Duodenal mucosa (tissue), 2 donors: Measurements from ENCODE around the gene PARP1.

Source experiments
- H3K27ac ChIP-seq: one replicate; pipeline ENCODE4 v1.7.0; 2013; ENCODE audit warnings: low read depth, low read length
- H3K27me3 ChIP-seq, 2 donors: one replicate each; pipeline ENCODE4 v1.7.0; 2013; ENCODE audit warnings: low read length in 2 of 2, control low read depth in 1 of 2; ENCODE audit not compliant: insufficient read depth in 2 of 2, control insufficient read depth in 1 of 2
- H3K36me3 ChIP-seq, 2 donors: one replicate each; pipeline ENCODE4 v1.7.0; 2013; ENCODE audit warnings: low read length in 2 of 2, control low read depth in 1 of 2; ENCODE audit not compliant: insufficient read depth in 2 of 2, control insufficient read depth in 1 of 2
- H3K4me1 ChIP-seq, 2 donors: one replicate each; pipeline ENCODE4 v1.7.0; 2013; ENCODE audit warnings: low read length in 2 of 2, control low read depth in 1 of 2; ENCODE audit not compliant: insufficient read depth in 2 of 2, control insufficient read depth in 1 of 2
- H3K4me3 ChIP-seq, 2 donors: one replicate each; pipeline ENCODE4 v1.7.0; 2013; ENCODE audit warnings: low read length in 2 of 2, low read depth in 1 of 2
- H3K9ac ChIP-seq, 2 donors: one replicate each; pipeline ENCODE4 v1.7.0; 2013; ENCODE audit warnings: low read length in 2 of 2, low read depth in 1 of 2
- H3K9me3 ChIP-seq, 2 donors: one replicate each; pipeline ENCODE4 v1.7.0; 2013; ENCODE audit warnings: low read length in 2 of 2, control low read depth in 1 of 2; ENCODE audit not compliant: control insufficient read depth in 1 of 2

The PARP1 gene

GRCh38 chr1:226355669-226356551, 52.0 kb downstream of the PARP1 start:
- peaks cover 0 to 5% of the 10 kb centered on the region in 2 donors for H3K4me1 ChIP-seq
- no peak overlapping the region for H3K9ac ChIP-seq
- H3K4me3 ChIP-seq, result no peak overlapping the region
- H3K9me3 ChIP-seq, result no peaks in the 10 kb centered on the region
- H3K27me3 ChIP-seq, result no peaks in the 10 kb centered on the region
- H3K27ac ChIP-seq, result no peak overlapping the region
- H3K36me3 ChIP-seq, result peaks cover 21 to 29% of the 10 kb centered on the region in 2 donors

- H3K4me3 ChIP-seq, result no peak overlapping the region
These were observed 52.9 kb downstream of the PARP1 start for GRCh38 chr1:226355016-226355415.

GRCh38 chr1:226353698-226354525, 54.0 kb downstream of the PARP1 start:
- Histone ChIP-seq H3K9ac (no peak overlapping the region), H3K4me1 (peaks cover 9 to 14% of the 10 kb centered on the region in 2 donors), H3K27ac (no peak overlapping the region), H3K27me3 (no peaks in the 10 kb centered on the region), H3K36me3 (peaks cover 10 to 21% of the 10 kb centered on the region in 2 donors), H3K4me3 (no peak overlapping the region), H3K9me3 (no peaks in the 10 kb centered on the region)

More at GRCh38 chr1:226355016-226355415, 52.9 kb downstream of the PARP1 start:
- Histone ChIP-seq H3K27ac (no peak overlapping the region), H3K27me3 (no peaks in the 10 kb centered on the region), H3K36me3 (peaks cover 15 to 23% of the 10 kb centered on the region in 2 donors), H3K4me1 (peaks cover 4 to 9% of the 10 kb centered on the region in 2 donors), H3K9ac (no peak overlapping the region), H3K9me3 (no peaks in the 10 kb centered on the region)

- no peak overlapping the region for H3K4me3 ChIP-seq
- no peaks in the 10 kb centered on the region for H3K27me3 ChIP-seq
- no peak overlapping the region for H3K9ac ChIP-seq
- peaks cover 0 to 6% of the 10 kb centered on the region in 2 donors for H3K36me3 ChIP-seq
- no peaks in the 10 kb centered on the region for H3K9me3 ChIP-seq
- peaks cover 17 to 18% of the 10 kb centered on the region in 2 donors for H3K4me1 ChIP-seq
- no peak overlapping the region for H3K27ac ChIP-seq
These were observed 56.2 kb downstream of the PARP1 start for GRCh38 chr1:226351709-226352108.

- peaks cover 0 to 2% of the 10 kb centered on the region in 2 donors for H3K36me3 ChIP-seq
- H3K4me3 ChIP-seq, result peak overlapping the region; percentile 4 to 43
- peak overlapping the region; percentile 27 to 44 for H3K9ac ChIP-seq
- H3K27me3 ChIP-seq, result no peaks in the 10 kb centered on the region
- peaks cover 14 to 17% of the 10 kb centered on the region in 2 donors for H3K4me1 ChIP-seq
- no peak overlapping the region for H3K27ac ChIP-seq
- no peaks in the 10 kb centered on the region for H3K9me3 ChIP-seq
These were observed 57.4 kb downstream of the PARP1 start for GRCh38 chr1:226350519-226350865.

- Histone ChIP-seq H3K36me3 (no peaks in the 10 kb centered on the region), H3K27me3 (no peaks in the 10 kb centered on the region), H3K9ac (peak overlapping the region in 1 of 2 donors; percentile 27), H3K4me1 (peaks cover 13 to 17% of the 10 kb centered on the region in 2 donors), H3K4me3 (peak overlapping the region; percentile 4 to 43), H3K9me3 (no peaks in the 10 kb centered on the region), H3K27ac (no peak overlapping the region)
These were observed 57.9 kb downstream of the PARP1 start for GRCh38 chr1:226349801-226350518.

GRCh38 chr1:226349081-226349480, 58.8 kb downstream of the PARP1 start:
- no peaks in the 10 kb centered on the region for H3K9me3 ChIP-seq
- H3K27ac ChIP-seq, result no peak overlapping the region
- H3K4me3 ChIP-seq, result no peak overlapping the region
- no peaks in the 10 kb centered on the region for H3K36me3 ChIP-seq
- no peak overlapping the region for H3K9ac ChIP-seq
- H3K4me1 ChIP-seq, result peaks cover 13 to 17% of the 10 kb centered on the region in 2 donors
- H3K27me3 ChIP-seq, result no peaks in the 10 kb centered on the region

GRCh38 chr1:226344441-226345259, 63.2 kb downstream of the PARP1 start:
- peaks cover 9 to 12% of the 10 kb centered on the region in 2 donors for H3K4me1 ChIP-seq
- H3K4me3 ChIP-seq, result no peak overlapping the region
- H3K36me3 ChIP-seq, result no peaks in the 10 kb centered on the region

GRCh38 chr1:226342656-226343055, 65.2 kb downstream of the PARP1 start:
- Histone ChIP-seq H3K4me3 (no peak overlapping the region), H3K27ac (no peak overlapping the region), H3K27me3 (no peaks in the 10 kb centered on the region), H3K36me3 (no peaks in the 10 kb centered on the region), H3K4me1 (no peaks in the 10 kb centered on the region), H3K9ac (no peak overlapping the region), H3K9me3 (no peaks in the 10 kb centered on the region)

More at GRCh38 chr1:226344441-226345259, 63.2 kb downstream of the PARP1 start:
- no peaks in the 10 kb centered on the region for H3K9me3 ChIP-seq
- H3K27ac ChIP-seq, result no peak overlapping the region
- H3K9ac ChIP-seq, result no peak overlapping the region
- no peaks in the 10 kb centered on the region for H3K27me3 ChIP-seq
